AG08395 (cell line): ENCODE measurements around the gene SGCD.

Source experiments
- DNase-seq: peaks from one replicate; pipeline ENCODE4 v3.0.0; 2012; ENCODE audit warnings: mixed read lengths, low spot score

The SGCD gene

GRCh38 chr5:156361436-156362109 lies 34.6 kb downstream of the SGCD start:
- DNase-seq: no peak

- no peak for DNase-seq
Measured at GRCh38 chr5:156363861-156364260, 36.9 kb downstream of the SGCD start.

DNA sequence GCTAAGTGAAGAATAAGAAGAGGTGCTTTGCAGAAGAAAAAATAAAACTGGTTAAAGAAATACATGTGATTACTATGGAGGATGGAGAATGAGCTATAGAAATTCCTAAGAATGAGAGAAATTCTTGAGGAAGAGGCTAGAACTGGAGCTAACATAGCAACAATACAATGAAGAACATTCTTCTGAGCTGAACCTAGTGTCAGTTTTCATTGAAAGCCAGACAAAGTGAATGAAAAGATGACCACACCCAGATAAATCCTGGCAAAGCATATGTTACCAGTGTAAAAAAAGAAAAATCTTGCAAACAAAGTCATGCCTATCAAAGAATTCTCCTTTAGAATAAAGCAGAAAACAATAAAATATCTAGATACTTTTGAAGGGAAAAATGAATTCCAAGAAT lies 39.6 kb downstream of the SGCD start:
- DNase-seq: no peak

GRCh38 chr5:156367597-156367996 lies 40.6 kb downstream of the SGCD start:
- peak; percentile 89 for DNase-seq

DNA sequence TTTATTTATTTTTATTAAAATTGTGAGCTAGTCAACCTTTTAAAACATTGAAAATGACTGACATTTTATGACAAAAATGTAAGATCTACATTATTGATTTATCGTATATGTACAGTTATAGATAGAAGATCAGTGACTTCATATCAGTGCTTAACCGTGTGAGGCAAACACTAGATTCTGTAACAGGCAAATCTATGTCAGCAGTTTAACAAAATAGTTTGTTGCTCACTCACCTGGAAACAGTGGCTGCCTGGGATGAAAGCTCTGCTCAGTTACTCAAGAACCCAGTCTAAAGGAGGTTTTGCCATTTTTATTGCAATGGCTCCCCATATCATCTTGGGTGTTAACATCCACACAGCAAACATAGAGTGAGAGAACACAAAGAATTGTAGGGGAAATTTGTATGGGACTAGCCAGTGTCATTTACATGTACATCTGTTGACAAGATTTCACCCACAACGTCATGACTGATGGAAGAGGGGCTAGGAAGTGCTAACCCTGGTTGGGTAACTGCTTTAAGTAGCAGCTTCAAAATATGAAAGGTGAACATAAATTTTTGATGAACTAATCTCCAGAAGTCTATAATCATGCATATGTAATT lies 49.0 kb downstream of the SGCD start:
- DNase-seq: no peak

GRCh38 chr5:156376751-156377150 lies 49.8 kb downstream of the SGCD start:
- no peak for DNase-seq

DNA sequence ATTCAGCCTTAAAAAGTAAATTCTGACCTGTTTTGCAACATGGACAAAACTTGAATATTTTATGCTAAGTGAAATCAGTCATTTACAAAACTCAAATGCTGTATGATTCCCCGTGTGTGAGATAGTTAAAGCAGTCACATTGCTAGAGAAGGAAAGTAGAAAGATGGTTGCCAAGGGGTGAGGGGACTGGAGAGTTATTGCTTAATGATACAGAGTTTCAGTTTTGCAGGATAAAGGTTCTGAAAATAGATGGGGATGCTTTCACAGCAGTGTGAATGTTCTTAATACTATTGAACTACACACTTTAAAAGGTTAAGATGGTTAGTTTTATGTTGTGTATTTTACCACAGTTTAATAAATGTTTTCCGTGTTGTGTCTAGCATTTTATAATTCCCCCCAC lies 51.2 kb downstream of the SGCD start:
- no peak for DNase-seq

DNA sequence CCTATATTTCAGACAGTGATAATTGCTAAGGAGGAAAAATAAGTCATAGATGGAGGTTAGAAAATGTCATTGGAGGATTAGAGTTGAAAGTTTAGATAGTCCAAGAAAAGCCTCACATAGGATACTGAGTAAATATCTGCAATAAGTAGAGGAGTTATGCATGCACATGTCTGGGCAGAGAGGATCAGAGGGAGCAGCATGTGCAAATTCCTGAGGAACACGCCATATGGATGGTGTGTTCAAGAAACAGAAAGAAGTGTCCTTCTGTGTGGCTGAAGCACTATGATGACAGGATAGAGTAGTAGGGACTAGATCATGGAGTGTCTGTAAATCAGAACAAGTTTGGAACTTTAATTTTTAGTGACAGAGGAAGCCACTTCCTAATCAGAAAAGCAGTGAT lies 52.2 kb downstream of the SGCD start:
- no peak for DNase-seq

GRCh38 chr5:156380848-156381247 lies 53.9 kb downstream of the SGCD start:
- DNase-seq: peak; percentile 69

DNA sequence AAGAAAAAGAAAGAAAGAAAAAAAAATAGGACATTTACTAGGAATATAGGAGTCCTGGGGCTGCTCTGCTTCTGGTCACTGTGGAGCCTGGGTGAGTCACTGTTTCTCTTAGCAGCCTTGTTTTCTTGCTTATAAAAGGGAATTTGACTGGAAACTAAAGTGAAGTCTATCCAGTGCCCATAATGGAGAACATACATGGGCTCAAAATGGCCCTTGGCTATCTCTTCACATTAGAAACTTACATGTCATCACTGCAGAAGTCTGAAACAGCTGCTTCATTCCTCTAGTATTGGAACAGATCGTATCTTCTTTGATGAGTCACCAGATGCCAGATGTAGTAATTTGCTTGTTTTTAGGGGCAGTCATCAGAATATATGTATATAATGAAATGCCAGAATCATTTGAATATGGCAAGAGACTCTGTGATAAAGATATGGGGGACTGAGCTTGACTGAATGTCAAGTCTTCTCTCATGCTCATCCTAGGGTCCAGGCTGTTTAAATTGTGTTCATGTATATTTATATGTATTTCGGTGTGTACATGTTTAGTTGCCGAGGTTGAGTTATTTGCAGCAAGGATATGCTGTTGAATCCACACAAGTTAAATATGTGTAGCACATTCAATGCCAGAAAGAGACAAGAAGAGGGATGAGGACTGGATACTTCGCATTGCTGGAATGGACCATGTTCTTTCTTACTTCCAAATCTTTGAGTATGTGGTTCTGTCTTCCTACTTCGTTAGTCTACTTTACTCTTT lies 56.7 kb downstream of the SGCD start:
- peak; percentile 64 for DNase-seq

- no peak for DNase-seq
Measured at GRCh38 chr5:156385416-156385815, 58.5 kb downstream of the SGCD start.

DNA sequence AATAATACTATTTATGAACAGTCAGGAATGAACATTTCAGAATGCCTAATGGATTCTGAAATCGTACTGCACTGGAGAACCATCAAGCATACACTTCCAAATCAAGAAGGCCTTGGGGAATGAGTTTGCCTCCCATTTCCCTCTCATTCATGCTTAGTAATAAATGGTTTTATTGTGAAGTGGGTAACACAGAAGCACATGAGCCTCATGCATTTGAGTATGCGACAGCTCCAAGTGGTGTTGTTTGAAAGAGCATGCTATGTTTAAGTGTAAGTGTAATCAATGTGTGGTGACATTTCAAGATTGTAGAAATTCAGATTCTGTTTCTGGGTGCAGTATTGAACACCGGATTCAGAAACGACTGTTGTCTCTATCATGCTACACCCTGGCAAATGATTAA lies 60.0 kb downstream of the SGCD start:
- no peak for DNase-seq

DNA sequence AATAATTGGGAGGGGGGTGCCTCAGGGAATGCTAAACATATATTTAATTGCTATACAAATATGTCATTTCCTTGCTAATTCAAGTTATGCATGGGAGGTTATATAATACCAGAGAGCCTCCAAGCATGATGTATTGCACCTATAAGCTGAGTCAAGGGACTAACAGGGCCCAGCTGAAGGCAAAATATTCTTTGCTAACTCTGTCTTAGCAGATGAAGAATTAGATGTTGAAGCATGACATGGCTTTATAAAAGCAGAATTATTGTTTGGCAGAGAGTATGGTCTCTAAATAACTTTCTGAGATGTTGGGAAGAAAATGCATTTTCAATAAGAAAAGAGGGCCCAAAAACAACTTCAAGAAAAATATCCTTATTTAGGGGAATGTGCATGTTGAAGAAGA lies 60.4 kb downstream of the SGCD start:
- DNase-seq: no peak

DNA sequence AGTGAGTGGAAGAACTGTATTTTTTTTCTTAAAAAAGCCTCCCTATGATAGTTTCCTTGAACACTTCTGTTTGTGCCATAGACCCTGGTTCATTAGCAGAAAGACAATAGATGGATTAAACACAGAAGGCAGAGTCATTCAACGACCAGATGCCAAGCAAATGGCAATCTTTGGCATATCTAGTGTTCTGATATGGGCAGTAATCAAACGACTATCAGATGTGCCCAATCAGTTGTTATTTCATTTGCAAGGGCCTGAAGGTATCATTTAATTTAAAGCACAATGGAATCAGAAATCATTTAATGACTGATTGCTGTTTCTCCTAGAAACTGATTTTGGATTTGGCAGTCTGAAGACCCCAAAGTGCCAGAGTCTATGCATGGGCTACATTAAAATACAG lies 61.3 kb downstream of the SGCD start:
- no peak for DNase-seq

DNA sequence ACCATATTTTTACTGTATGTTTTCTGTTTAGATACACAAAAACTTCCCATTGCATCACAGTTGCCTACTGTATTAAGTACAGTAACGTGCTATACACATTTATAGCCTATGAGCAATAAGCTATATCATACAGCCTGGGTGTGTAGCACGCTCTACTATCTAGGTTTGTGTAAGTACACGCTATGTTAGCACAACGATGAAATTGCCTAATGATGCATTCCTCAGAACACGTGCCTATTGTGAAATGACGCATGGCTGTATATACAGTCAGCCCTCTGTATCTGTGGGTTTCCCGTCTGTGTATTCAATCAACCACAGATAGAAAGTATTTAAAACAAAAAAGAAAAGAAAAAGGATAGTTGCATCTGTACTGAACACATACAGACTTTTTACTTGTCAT lies 64.2 kb downstream of the SGCD start:
- DNase-seq: no peak

- DNase-seq: no peak
Measured at GRCh38 chr5:156393980-156394379, 67.0 kb downstream of the SGCD start.

DNA sequence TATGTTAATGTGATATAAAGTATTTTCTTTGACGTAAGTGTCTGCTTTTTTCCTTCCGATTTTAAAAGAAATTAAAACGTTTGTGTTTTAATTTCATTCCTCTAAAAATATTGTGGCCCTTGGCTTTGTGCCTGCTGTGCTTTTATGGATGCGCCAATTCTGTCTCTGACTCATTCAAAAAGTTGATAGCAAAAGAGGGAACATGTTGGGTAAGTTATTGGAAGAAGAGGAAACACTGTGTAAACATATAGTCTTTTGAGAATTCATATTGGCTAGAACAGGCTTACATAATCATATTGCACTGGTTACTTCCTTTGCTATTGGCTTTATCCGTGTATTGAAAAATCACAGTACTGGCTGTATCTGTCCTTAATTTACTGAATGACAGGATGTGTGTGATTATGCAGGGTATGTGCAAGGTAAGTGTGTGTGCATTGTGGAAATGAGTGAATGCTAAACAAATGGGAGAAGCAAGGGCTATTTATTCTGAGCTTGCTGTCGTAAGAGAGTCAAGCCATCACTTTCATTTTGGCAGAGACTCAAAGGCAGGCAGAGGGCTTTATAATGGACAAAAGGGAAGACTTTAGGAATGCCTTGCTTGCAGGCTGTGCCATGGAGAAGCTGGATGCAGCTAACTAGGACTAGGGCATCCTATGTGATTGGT lies 67.8 kb downstream of the SGCD start:
- peak; percentile 2 for DNase-seq

GRCh38 chr5:156395306-156395675 lies 68.3 kb downstream of the SGCD start:
- DNase-seq: no peak

DNA sequence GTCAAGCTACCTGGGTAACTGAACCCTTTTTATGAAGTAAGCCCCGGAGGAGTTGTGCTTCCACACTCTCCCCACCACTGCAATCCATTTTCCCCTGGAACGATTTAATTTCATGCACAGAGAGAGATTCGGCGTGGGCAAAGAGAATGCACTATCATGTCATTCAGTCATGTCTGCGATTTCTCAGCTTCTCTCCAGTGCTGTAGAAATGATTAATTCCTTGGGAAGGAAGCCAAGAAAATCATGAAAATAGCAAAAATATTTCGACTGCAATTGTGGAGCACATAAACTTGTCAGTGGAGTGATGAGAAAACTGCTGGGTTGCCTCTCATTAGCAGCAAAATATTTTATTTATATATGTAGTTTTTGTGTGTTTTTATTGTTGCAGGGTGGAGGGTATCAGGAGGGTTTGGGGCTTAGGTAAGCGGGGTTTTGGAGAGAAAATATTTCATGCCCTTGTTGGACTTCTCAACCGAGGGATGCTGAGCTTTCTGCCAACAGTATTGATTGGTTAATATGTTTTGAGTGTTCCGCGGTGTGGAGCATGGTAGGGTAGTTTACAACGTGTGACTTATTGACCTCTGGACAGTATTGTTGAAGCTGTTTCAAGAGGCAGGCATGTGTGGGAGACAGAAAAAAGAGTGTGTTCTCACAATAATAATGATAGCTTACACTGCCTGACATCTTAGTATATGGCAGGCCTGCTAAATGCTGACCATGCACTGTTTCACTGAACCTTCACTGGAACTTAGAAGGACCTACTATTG lies 69.3 kb downstream of the SGCD start:
- DNase-seq: peak; percentile 27

GRCh38 chr5:156396830-156397081 lies 69.8 kb downstream of the SGCD start:
- no peak for DNase-seq

DNA sequence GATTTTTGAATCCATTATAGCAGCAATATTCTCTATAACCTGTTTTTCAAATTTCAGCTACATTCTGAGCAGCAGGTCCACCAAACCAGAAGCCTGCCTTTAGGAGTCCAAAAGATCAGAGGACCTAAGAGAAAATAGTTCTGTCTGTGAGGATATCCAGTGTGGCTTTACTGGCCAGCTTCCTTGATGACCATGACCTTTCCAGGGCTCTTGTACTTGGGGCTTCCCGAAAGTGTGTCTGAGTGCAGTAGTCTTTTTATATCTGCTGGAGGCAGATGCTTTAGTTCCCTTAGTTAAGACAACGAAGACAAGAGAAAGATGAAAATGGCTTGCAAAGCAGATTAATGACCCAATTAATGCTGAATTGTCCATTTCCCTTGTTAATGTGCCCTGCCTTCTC lies 72.4 kb downstream of the SGCD start:
- DNase-seq: no peak

GRCh38 chr5:156400231-156400986 lies 73.4 kb downstream of the SGCD start:
- no peak for DNase-seq
